ENCODE data around the gene GTF2E1. TPM values are rescaled to one million over a fixed set of nuclear protein-coding genes. Genes with fewer than 3 reads are reported as not detected.

Gene GTF2E1
- total and polyA plus RNA-seq, 9 of the 15 experiments (the other 6 are each of a cell fraction or from before 2014, with no cell fraction given) = 12.9 to 23.5 (median 15.4) TPM

GRCh38 chr3:120793601-120794000, 51.1 kb downstream of the GTF2E1 start:
- POLR2A ChIA-PET = no interaction called here
- intact Hi-C loops (cut with micrococcal nuclease) = no loop called here
- FAIRE-seq = no peak
- TF ChIP-seq ZNF146 (CRISPR knock-in tag; IDR thresholded peaks at IDR 0.05; ENCODE audit: unreplicated experiment) = no peak
- TF ChIP-seq E2F3 (CRISPR knock-in tag; IDR thresholded peaks at IDR 0.05) = no peak
- no peak for TF ChIP-seq CREB5 (CRISPR knock-in tag; IDR thresholded peaks at IDR 0.05)
- TF ChIP-seq ZNF41 (CRISPR knock-in tag; conservative IDR thresholded peaks at IDR 0.05) = no peak
- no peak for TF ChIP-seq ETV1 (tag; conservative IDR thresholded peaks at IDR 0.05; ENCODE audit: low read depth)
- no peak for TF ChIP-seq RBM25 (IDR thresholded peaks at IDR 0.05; ENCODE audit: low read depth, low read length, severe bottlenecking)
- TF ChIP-seq, protein P1, sequence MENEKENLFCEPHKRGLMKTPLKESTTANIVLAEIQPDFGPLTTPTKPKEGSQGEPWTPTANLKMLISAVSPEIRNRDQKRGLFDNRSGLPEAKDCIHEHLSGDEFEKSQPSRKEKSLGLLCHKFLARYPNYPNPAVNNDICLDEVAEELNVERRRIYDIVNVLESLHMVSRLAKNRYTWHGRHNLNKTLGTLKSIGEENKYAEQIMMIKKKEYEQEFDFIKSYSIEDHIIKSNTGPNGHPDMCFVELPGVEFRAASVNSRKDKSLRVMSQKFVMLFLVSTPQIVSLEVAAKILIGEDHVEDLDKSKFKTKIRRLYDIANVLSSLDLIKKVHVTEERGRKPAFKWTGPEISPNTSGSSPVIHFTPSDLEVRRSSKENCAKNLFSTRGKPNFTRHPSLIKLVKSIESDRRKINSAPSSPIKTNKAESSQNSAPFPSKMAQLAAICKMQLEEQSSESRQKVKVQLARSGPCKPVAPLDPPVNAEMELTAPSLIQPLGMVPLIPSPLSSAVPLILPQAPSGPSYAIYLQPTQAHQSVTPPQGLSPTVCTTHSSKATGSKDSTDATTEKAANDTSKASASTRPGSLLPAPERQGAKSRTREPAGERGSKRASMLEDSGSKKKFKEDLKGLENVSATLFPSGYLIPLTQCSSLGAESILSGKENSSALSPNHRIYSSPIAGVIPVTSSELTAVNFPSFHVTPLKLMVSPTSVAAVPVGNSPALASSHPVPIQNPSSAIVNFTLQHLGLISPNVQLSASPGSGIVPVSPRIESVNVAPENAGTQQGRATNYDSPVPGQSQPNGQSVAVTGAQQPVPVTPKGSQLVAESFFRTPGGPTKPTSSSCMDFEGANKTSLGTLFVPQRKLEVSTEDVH (IDR thresholded peaks at IDR 0.05; ENCODE audit: low read depth, partially characterized antibody) = no peak
- no peak for TF ChIP-seq LCOR (CRISPR knock-in tag; IDR thresholded peaks at IDR 0.05)
- TF ChIP-seq ADNP (tag; IDR thresholded peaks at IDR 0.05) = no peak
- TF ChIP-seq ESRRB (CRISPR knock-in tag; IDR thresholded peaks at IDR 0.05; ENCODE audit: borderline replicate concordance) = no peak
- TF ChIP-seq HDAC3 (IDR thresholded peaks at IDR 0.05; ENCODE audit: borderline replicate concordance, partially characterized antibody) = no peak
- no peak for TF ChIP-seq THAP7 (CRISPR knock-in tag; IDR thresholded peaks at IDR 0.05)
- TF ChIP-seq, protein P2, sequence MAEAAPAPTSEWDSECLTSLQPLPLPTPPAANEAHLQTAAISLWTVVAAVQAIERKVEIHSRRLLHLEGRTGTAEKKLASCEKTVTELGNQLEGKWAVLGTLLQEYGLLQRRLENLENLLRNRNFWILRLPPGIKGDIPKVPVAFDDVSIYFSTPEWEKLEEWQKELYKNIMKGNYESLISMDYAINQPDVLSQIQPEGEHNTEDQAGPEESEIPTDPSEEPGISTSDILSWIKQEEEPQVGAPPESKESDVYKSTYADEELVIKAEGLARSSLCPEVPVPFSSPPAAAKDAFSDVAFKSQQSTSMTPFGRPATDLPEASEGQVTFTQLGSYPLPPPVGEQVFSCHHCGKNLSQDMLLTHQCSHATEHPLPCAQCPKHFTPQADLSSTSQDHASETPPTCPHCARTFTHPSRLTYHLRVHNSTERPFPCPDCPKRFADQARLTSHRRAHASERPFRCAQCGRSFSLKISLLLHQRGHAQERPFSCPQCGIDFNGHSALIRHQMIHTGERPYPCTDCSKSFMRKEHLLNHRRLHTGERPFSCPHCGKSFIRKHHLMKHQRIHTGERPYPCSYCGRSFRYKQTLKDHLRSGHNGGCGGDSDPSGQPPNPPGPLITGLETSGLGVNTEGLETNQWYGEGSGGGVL (CRISPR knock-in tag; IDR thresholded peaks at IDR 0.05) = no peak

More at GRCh38 chr3:120793601-120794000, 51.1 kb downstream of the GTF2E1 start:
- Histone ChIP-seq H3K27ac (ENCODE audit: extremely low read depth, low read depth, low read length) (no peak overlapping the region), H2AFZ (ENCODE audit: low read depth, low read length) (no peak overlapping the region), H3K4me1 (replicated peaks in 1 of 2; ENCODE audit: control insufficient read depth in 2 of 2, insufficient read depth in 2 of 2, low read length in 2 of 2) (peaks cover 0 to 2% of the 10 kb centered on the region in 2 experiments; a peak in 2 of 5 replicates), H3K79me2 (ENCODE audit: control insufficient read depth, insufficient read depth, low read length) (no peaks in the 10 kb centered on the region), H3K9me3 (replicated peaks; ENCODE audit: control insufficient read depth, insufficient read depth, low read depth, low read length) (no peaks in the 10 kb centered on the region), H3K36me3 (ENCODE audit: control insufficient read depth, insufficient read depth, low read length) (no peaks in the 10 kb centered on the region), H4K20me1 (replicated peaks; ENCODE audit: control insufficient read depth, insufficient read depth, low read length) (no peaks in the 10 kb centered on the region), H3K9me1 (ENCODE audit: control insufficient read depth, insufficient read depth, low read length) (peaks cover 2% of the 10 kb centered on the region), H3K27me3 (ENCODE audit: control insufficient read depth in 2 of 2, insufficient read depth in 2 of 2, low read length in 2 of 2) (no peaks in the 10 kb centered on the region), H3K9ac (ENCODE audit: insufficient read depth in 1 of 2, low read depth in 2 of 2, low read length in 2 of 2) (no peak overlapping the region), H3K4me2 (ENCODE audit: insufficient read depth, low read length) (no peak overlapping the region), H3K4me3 (no peak overlapping the region)
- WGBS (ENCODE audit: insufficient coverage, low coverage, missing lambda C conversion rate) = 0% methylated on average over 1 of the region's 1 CpG
- in situ Hi-C loops (cut with MboI) = loop anchor here (10.0 kb wide), 2 partner anchors 169 to 549 kb away; no protein-coding TSS in a partner anchor
- no TSS peak for BruUV-seq (replicated peaks)
- CTCF ChIA-PET (ENCODE audit: low intra/inter-chr PET ratio) = interaction anchor here (2.8 kb wide), 1 partner anchor 232 kb away, joined by 22 read pairs; no protein-coding TSS in a partner anchor
- DNase-seq (ENCODE audit: extremely low read depth in 1 of 4, low spot score in 3 of 4) (no peak), ATAC-seq (no peak)
